IMR-90 (cell line): ENCODE results near the gene RNASE7. TPM values are rescaled to one million over a fixed set of nuclear protein-coding genes. Genes with fewer than 3 reads are reported as not detected.
A peak's percentile ranks its signal among the peaks of the same experiment; 100 is the strongest.

Experiments used
- CHD1 ChIP-seq: IDR thresholded peaks from 2 replicates; pipeline ENCODE4 v1.6.1; 2012; ENCODE audit warnings: low read depth, low read length, improper control_type of control experiment
- MXI1 ChIP-seq: IDR thresholded peaks from 2 replicates; pipeline ENCODE4 v1.6.1; 2012; ENCODE audit warnings: low read depth, mild to moderate bottlenecking, low read length, moderate library complexity, borderline replicate concordance
- polyA plus RNA-seq, 3 experiments: library from polyadenylated mRNA; depleted of rRNA; stranded (reverse); fragments of >200 nt; gene quantifications; 2 replicates each; pipeline ENCODE4 v1.2.3, GENCODE V29; 2012; ENCODE audit warnings: low replicate concordance in 1 of 3
- total RNA-seq: library from RNA; depleted of rRNA; stranded (reverse); fragments of >200 nt; gene quantifications from 2 replicates; pipeline ENCODE4 v1.2.3, GENCODE V29; 2012
- TF ChIP-seq, protein P1 (sequence below): conservative IDR thresholded peaks from 2 replicates; pipeline ENCODE4 v1.5.1; 2012; ENCODE audit warnings: mild to moderate bottlenecking, low read depth, low read length, improper control_type of control experiment

RNASE7 gene
- total and polyA plus RNA-seq, 2 of the 4 experiments (the other 2 are of a cell fraction), result not detected

DNA sequence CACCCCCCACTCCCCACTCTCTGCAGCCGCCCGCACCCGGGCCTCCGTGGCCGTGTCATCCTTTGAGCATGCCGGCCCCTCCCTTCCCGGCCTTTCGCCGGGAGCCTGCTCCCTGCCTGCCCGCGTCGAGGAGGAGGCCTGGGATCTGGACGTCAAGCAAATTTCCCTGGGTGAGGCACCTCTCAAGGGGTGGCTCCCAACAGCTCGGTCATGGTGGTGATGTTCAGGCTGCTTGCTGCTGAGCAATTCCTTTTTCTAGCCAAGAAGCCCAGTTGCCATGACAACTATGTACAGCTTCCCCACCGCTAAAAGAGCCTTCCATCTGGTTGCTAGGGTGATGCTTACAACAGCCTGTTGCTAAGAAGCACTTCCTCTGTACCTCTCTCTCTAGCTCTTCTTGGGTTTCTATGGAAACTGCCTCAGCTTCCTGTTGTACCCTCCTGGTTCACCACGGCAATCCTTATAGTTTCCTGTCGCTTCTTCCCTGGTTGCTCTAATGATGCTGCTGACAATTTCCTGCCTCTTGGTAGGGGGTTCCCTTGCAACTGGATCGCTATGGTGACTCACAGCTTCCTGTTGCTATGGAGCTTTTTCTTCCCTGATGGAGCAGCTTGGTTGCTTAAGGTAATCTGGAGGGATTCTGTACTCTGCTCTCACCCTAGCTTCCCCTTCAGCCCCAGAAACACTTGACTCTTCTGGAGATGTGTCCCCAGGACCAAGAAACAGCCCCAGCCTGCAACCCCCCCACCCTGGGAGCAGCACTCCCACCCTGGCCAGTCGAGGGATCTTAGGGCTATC, 45.3 kb downstream of the RNASE7 start (continued):
- TF ChIP-seq CHD1 (no peak), MXI1 (0 out of 2 replicates have a peak, but pooled peaks have one; percentile 70)
- TF ChIP-seq, protein P1, sequence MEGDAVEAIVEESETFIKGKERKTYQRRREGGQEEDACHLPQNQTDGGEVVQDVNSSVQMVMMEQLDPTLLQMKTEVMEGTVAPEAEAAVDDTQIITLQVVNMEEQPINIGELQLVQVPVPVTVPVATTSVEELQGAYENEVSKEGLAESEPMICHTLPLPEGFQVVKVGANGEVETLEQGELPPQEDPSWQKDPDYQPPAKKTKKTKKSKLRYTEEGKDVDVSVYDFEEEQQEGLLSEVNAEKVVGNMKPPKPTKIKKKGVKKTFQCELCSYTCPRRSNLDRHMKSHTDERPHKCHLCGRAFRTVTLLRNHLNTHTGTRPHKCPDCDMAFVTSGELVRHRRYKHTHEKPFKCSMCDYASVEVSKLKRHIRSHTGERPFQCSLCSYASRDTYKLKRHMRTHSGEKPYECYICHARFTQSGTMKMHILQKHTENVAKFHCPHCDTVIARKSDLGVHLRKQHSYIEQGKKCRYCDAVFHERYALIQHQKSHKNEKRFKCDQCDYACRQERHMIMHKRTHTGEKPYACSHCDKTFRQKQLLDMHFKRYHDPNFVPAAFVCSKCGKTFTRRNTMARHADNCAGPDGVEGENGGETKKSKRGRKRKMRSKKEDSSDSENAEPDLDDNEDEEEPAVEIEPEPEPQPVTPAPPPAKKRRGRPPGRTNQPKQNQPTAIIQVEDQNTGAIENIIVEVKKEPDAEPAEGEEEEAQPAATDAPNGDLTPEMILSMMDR, result no peak
